IMR-90 (cell line): ENCODE measurements around the gene NCAPH2. TPM values are rescaled to one million over a fixed set of nuclear protein-coding genes. Genes with fewer than 3 reads are reported as not detected.

Source experiments
- ATAC-seq: fragments of 200-7000 bp; cut with Tn5 transposase; 2 replicates; pipeline ENCODE4 v1.9.1; 2020; ENCODE audit warnings: low read depth, mild to moderate bottlenecking, moderate library complexity
- BruUV-seq: library from RNA; stranded (reverse); fragments of 400-500 nt; replicated peaks from 2 replicates; lab custom pipeline; 2021; lab: Mats Ljungman, UMichigan
- CTCF ChIA-PET: fragments of 300-600 bp; formaldehyde crosslinking; extraction: SDS; loops from one replicate; lab custom pipeline; 2021; ENCODE audit warnings: antibody characterized with exemption; lab: Yijun Ruan, JAX
- POLR2A ChIA-PET: fragments of 300-600 bp; sonication (Branson Sonifier 250); formaldehyde crosslinking; loops from one replicate; lab custom pipeline; 2022; ENCODE audit warnings: antibody characterized with exemption; ENCODE audit not compliant: unreplicated experiment; lab: Charles Lee
- DNase-seq: peaks from one replicate; pipeline ENCODE4 v3.0.0; 2013
- H2AFZ ChIP-seq: replicated peaks from 2 replicates; pipeline ENCODE3; 2013; ENCODE audit warnings: low read length, mild to moderate bottlenecking; ENCODE audit not compliant: poor library complexity
- H2AK5ac ChIP-seq: 2 replicates; pipeline ENCODE4 v1.6.1; 2013; ENCODE audit warnings: low read depth, low read length, inconsistent platforms
- H2AK9ac ChIP-seq: replicated peaks from 2 replicates; pipeline ENCODE3; 2013; ENCODE audit warnings: mild to moderate bottlenecking, low read depth, low read length, moderate library complexity; ENCODE audit not compliant: poor library complexity
- H2BK120ac ChIP-seq: 2 replicates; pipeline ENCODE4 v1.6.1; 2013; ENCODE audit warnings: low read depth, low read length, inconsistent platforms
- H2BK15ac ChIP-seq: 3 replicates; pipeline ENCODE4 v1.6.1; 2013; ENCODE audit warnings: low read depth, low read length, inconsistent platforms
- H2BK20ac ChIP-seq: 2 replicates; pipeline ENCODE4 v1.6.1; 2013; ENCODE audit warnings: low read depth, mild to moderate bottlenecking, inconsistent platforms, low read length, moderate library complexity
- H2BK5ac ChIP-seq: 2 replicates; pipeline ENCODE4 v1.6.1; 2013; ENCODE audit warnings: mild to moderate bottlenecking, low read depth, low read length, inconsistent platforms; ENCODE audit not compliant: poor library complexity, severe bottlenecking
- H3K14ac ChIP-seq: replicated peaks from 2 replicates; pipeline ENCODE4 v1.6.1; 2013; ENCODE audit warnings: low read depth, low read length, inconsistent platforms
- H3K18ac ChIP-seq: 2 replicates; pipeline ENCODE4 v1.6.1; 2013; ENCODE audit warnings: low read depth, low read length, control low read depth
- H3K23ac ChIP-seq: 2 replicates; pipeline ENCODE4 v1.6.1; 2013; ENCODE audit warnings: low read depth, low read length, inconsistent platforms
- H3K27ac ChIP-seq: 2 replicates; pipeline ENCODE4 v1.5.1; 2013; ENCODE audit warnings: mild to moderate bottlenecking, control low read depth, low read length; ENCODE audit not compliant: insufficient read depth
- H3K27me3 ChIP-seq: 2 replicates; pipeline ENCODE4 v1.6.1; 2013; ENCODE audit warnings: low read length; ENCODE audit not compliant: control insufficient read depth, insufficient read depth
- H3K36me3 ChIP-seq: 2 replicates; pipeline ENCODE4 v1.6.1; 2013; ENCODE audit warnings: low read length, mixed read lengths; ENCODE audit not compliant: control insufficient read depth, insufficient read depth
- H3K4ac ChIP-seq: 2 replicates; pipeline ENCODE4 v1.6.1; 2013; ENCODE audit warnings: low read depth, low read length, inconsistent platforms
- H3K4me1 ChIP-seq: 2 replicates; pipeline ENCODE4 v1.6.1; 2013; ENCODE audit warnings: low read length, mixed read lengths; ENCODE audit not compliant: control insufficient read depth, insufficient read depth
- H3K4me2 ChIP-seq: 2 replicates; pipeline ENCODE4 v1.6.1; 2013; ENCODE audit warnings: low read depth, mild to moderate bottlenecking, control low read depth, low read length, moderate library complexity
- H3K4me3 ChIP-seq: 2 replicates; pipeline ENCODE4 v1.5.1; 2013; ENCODE audit warnings: low read depth, mild to moderate bottlenecking, control low read depth, low read length, moderate library complexity; ENCODE audit not compliant: insufficient read depth
- H3K56ac ChIP-seq: 2 replicates; pipeline ENCODE4 v1.6.1; 2013; ENCODE audit warnings: low read length, inconsistent platforms; ENCODE audit not compliant: insufficient read depth; ENCODE audit errors: extremely low read depth
- H3K79me1 ChIP-seq, 2 experiments: 2 replicates each; pipeline ENCODE4 v1.6.1; 2013; ENCODE audit warnings: low read length in 2 of 2, inconsistent platforms in 1 of 2, low read depth in 1 of 2
- H3K9ac ChIP-seq: 2 replicates; pipeline ENCODE4 v1.6.1; 2013; ENCODE audit warnings: low read depth, low read length, control low read depth
- H3K9me1 ChIP-seq: 2 replicates; pipeline ENCODE4 v1.6.1; 2013; ENCODE audit warnings: low read length, inconsistent platforms; ENCODE audit not compliant: insufficient read depth
- H3K9me3 ChIP-seq: 2 replicates; pipeline ENCODE4 v1.6.1; 2013; ENCODE audit warnings: low read length; ENCODE audit not compliant: control insufficient read depth, insufficient read depth
- H4K20me1 ChIP-seq: 2 replicates; pipeline ENCODE4 v1.6.1; 2013; ENCODE audit warnings: low read length, inconsistent platforms; ENCODE audit not compliant: insufficient read depth
- H4K5ac ChIP-seq: 2 replicates; pipeline ENCODE4 v1.6.1; 2013; ENCODE audit warnings: mild to moderate bottlenecking, low read depth, low read length, control low read depth
- H4K8ac ChIP-seq, 2 experiments: 2 replicates each; pipeline ENCODE4 v1.6.1; 2013; ENCODE audit warnings: low read depth in 2 of 2, low read length in 2 of 2, control low read depth in 1 of 2, inconsistent platforms in 1 of 2
- H4K91ac ChIP-seq: 2 replicates; pipeline ENCODE4 v1.6.1; 2013; ENCODE audit warnings: low read depth, low read length, inconsistent platforms; ENCODE audit not compliant: insufficient read depth
- BHLHE40 ChIP-seq: fragments of 150-350 bp; IDR thresholded peaks from 2 replicates; pipeline ENCODE4 v1.6.1; 2016; ENCODE audit warnings: mild to moderate bottlenecking, low read depth, low read length
- CEBPB ChIP-seq: IDR thresholded peaks from 2 replicates; pipeline ENCODE4 v1.6.1; 2012; ENCODE audit warnings: low read depth, low read length, improper control_type of control experiment
- CHD1 ChIP-seq: IDR thresholded peaks from 2 replicates; pipeline ENCODE4 v1.6.1; 2012; ENCODE audit warnings: low read depth, low read length, improper control_type of control experiment
- ELK1 ChIP-seq: fragments of 150-350 bp; IDR thresholded peaks from 2 replicates; pipeline ENCODE4 v1.6.1; 2016; ENCODE audit warnings: low read depth, mild to moderate bottlenecking, low read length, moderate library complexity, borderline replicate concordance
- FOS ChIP-seq: fragments of 150-350 bp; IDR thresholded peaks from 2 replicates; pipeline ENCODE4 v1.6.1; 2016; ENCODE audit warnings: low read depth, low read length
- MAFK ChIP-seq: IDR thresholded peaks from 2 replicates; pipeline ENCODE4 v1.6.1; 2012; ENCODE audit warnings: low read depth, low read length, improper control_type of control experiment
- MAZ ChIP-seq: IDR thresholded peaks from 2 replicates; pipeline ENCODE4 v1.6.1; 2012; ENCODE audit warnings: low read depth, mild to moderate bottlenecking, low read length, improper control_type of control experiment, moderate library complexity, borderline replicate concordance
- MXI1 ChIP-seq: IDR thresholded peaks from 2 replicates; pipeline ENCODE4 v1.6.1; 2012; ENCODE audit warnings: low read depth, mild to moderate bottlenecking, low read length, moderate library complexity, borderline replicate concordance
- NFE2L2 ChIP-seq: fragments of 150-350 bp; IDR thresholded peaks from 2 replicates; pipeline ENCODE4 v1.6.1; 2016; ENCODE audit warnings: low read depth, mild to moderate bottlenecking, low read length
- POLR2A ChIP-seq: IDR thresholded peaks from 2 replicates; pipeline ENCODE4 v1.6.1; 2012; ENCODE audit warnings: mild to moderate bottlenecking, low read depth, low read length
- RAD21 ChIP-seq: IDR thresholded peaks from 2 replicates; pipeline ENCODE4 v1.6.1; 2012; ENCODE audit warnings: low read length, improper control_type of control experiment
- RFX5 ChIP-seq: IDR thresholded peaks from 2 replicates; pipeline ENCODE4 v1.8.0; 2012; ENCODE audit warnings: low read depth, mild to moderate bottlenecking, low read length, moderate library complexity
- SMC3 ChIP-seq: fragments of 150-350 bp; IDR thresholded peaks from 2 replicates; pipeline ENCODE4 v1.6.1; 2016; ENCODE audit warnings: low read depth, mild to moderate bottlenecking, antibody characterized with exemption, low read length, moderate library complexity
- USF2 ChIP-seq: fragments of 150-350 bp; IDR thresholded peaks from 2 replicates; pipeline ENCODE4 v1.6.1; 2017; ENCODE audit warnings: mild to moderate bottlenecking, antibody characterized with exemption, low read length, low read depth
- WGBS, 2 experiments: methylation state at CpG; one replicate each; pipeline versions ENCODE4 v1.1.5 to v1.1.7; 2013; ENCODE audit warnings: missing lambda C conversion rate in 2 of 2; ENCODE audit not compliant: insufficient read length in 1 of 2; ENCODE audit errors: extremely low coverage in 2 of 2; 5-methylcytosine and 5-hydroxymethylcytosine counted together
- dilution Hi-C: fragments of 300-500 bp; cut with HindIII; formaldehyde crosslinking; loops from one replicate; pipeline ENCODE4 v1.14.3; 2018; ENCODE audit warnings: low sequenced_read_pairs; ENCODE audit not compliant: unreplicated experiment
- in situ Hi-C: fragments of 300-500 bp; cut with MboI; formaldehyde crosslinking; loops from 3 replicates; pipeline ENCODE4 v1.14.3; 2019; ENCODE audit warnings: low sequenced_read_pairs, inconsistent platforms, mixed read lengths
- intact Hi-C: fragments of 100-400 bp; cut with micrococcal nuclease; formaldehyde crosslinking; loops from 2 replicates; pipeline ENCODE4 v1.10.0; 2022
- polyA plus RNA-seq, 3 experiments: library from polyadenylated mRNA; depleted of rRNA; stranded (reverse); fragments of >200 nt; gene quantifications; 2 replicates each; pipeline ENCODE4 v1.2.3, GENCODE V29; 2012; ENCODE audit warnings: low replicate concordance in 1 of 3
- total RNA-seq: library from RNA; depleted of rRNA; stranded (reverse); fragments of >200 nt; gene quantifications from 2 replicates; pipeline ENCODE4 v1.2.3, GENCODE V29; 2012

The NCAPH2 gene
- total and polyA plus RNA-seq, 2 of the 4 experiments (the other 2 are of a cell fraction): 30.2 to 38.5 TPM

GRCh38 chr22:50525104-50525857 is 17.3 kb downstream of the NCAPH2 start, which contains the start of gene SCO2:
Gene SCO2 (minus strand): TSS chr22:50525598. CDS start chr22:50524411, 1,187 bp downstream.
- Histone ChIP-seq H4K91ac (peak within 1 kb of the TSS; percentile 76; the same call in 1 of the 2 replicates), H3K9ac (peak within 1 kb of the TSS; percentile 89), H2AK5ac (peak within 1 kb of the TSS; percentile 94), H3K4ac (peak within 1 kb of the TSS; percentile 96), H2AK9ac (peak within 1 kb of the TSS; percentile 99), H3K4me1 (peaks cover 13% of the 10 kb centered on the region), H3K56ac (peak within 1 kb of the TSS; percentile 83), H3K27ac (peak within 1 kb of the TSS; percentile 96), H2BK5ac (peak within 1 kb of the TSS; percentile 85), H4K20me1 (peaks cover 19% of the 10 kb centered on the region), H2BK20ac (no peak within 1 kb of the TSS), H2AFZ (peak within 1 kb of the TSS; percentile 96), H3K14ac (peak within 1 kb of the TSS; percentile 92), H2BK15ac (no peak within 1 kb of the TSS), H3K18ac (peak within 1 kb of the TSS; percentile 48; the same call in 1 of the 2 replicates), H3K4me3 (peak within 1 kb of the TSS; percentile 84), H3K9me1 (peaks cover 12% of the 10 kb centered on the region), H4K5ac (peak within 1 kb of the TSS; percentile 79), H3K23ac (peak within 1 kb of the TSS; percentile 2; the same call in 1 of the 2 replicates), H3K27me3 (no peaks in the 10 kb centered on the region), H3K9me3 (no peaks in the 10 kb centered on the region), H3K4me2 (peak within 1 kb of the TSS; percentile 90), H3K36me3 (peaks cover 24% of the 10 kb centered on the region), H3K79me1 (peaks cover 11 to 46% of the 10 kb centered on the region in 2 experiments), H2BK120ac (peak within 1 kb of the TSS; percentile 52; the same call in 1 of the 2 replicates), H4K8ac (peak within 1 kb of the TSS; percentile 82 to 91; a peak in 3 of 4 replicates)
- BruUV-seq: no TSS peak
- ATAC-seq (peak; percentile 71), DNase-seq (peak; percentile 97)
- CTCF ChIA-PET: interaction anchor here (0.5 to 1.6 kb wide), 12 partner anchors 16 to 230 kb away, joined by 3 to 8 read pairs (median 4); partner anchors contain the start of genes CHKB, LMF2, NCAPH2 and SYCE3
- POLR2A ChIA-PET: interaction anchor here (0.6 to 0.7 kb wide), 3 partner anchors 17 to 54 kb away, joined by 3 to 4 read pairs (median 3); partner anchors contain the start of genes LMF2, NCAPH2 and SYCE3
- intact Hi-C loops: loop anchor here (5.0 kb wide), 1 partner anchor 57 kb away; the partner anchor contains the start of gene CHKB
- in situ Hi-C loops: loop anchor here (5.0 kb wide), 1 partner anchor 52 kb away; the partner anchor contains the start of gene CPT1B
- dilution Hi-C loops: no loop called here
- 1% methylated on average over 63 of the region's 84 CpGs; no CpG with 5 or more reads in 1 of the 2 experiments for WGBS, 2 experiments
- TF ChIP-seq BHLHE40 (peak; percentile 63; the same call in 1 of the 2 replicates), CEBPB (no peak), RFX5 (no peak), MXI1 (peak; percentile 78; the same call in 1 of the 2 replicates), CHD1 (no peak), POLR2A (peak; percentile 83), RAD21 (peak; percentile 47), SMC3 (0 out of 2 replicates have a peak, but pooled peaks have one; percentile 7), ELK1 (no peak), NFE2L2 (no peak), MAZ (peak; percentile 70; the same call in 1 of the 2 replicates), FOS (no peak), MAFK (peak; percentile 74), USF2 (peak; percentile 98)
